ENCODE data around the gene MATK. TPM values are rescaled to one million over a fixed set of nuclear protein-coding genes. Genes with fewer than 3 reads are reported as not detected.

The MATK gene, protein sequence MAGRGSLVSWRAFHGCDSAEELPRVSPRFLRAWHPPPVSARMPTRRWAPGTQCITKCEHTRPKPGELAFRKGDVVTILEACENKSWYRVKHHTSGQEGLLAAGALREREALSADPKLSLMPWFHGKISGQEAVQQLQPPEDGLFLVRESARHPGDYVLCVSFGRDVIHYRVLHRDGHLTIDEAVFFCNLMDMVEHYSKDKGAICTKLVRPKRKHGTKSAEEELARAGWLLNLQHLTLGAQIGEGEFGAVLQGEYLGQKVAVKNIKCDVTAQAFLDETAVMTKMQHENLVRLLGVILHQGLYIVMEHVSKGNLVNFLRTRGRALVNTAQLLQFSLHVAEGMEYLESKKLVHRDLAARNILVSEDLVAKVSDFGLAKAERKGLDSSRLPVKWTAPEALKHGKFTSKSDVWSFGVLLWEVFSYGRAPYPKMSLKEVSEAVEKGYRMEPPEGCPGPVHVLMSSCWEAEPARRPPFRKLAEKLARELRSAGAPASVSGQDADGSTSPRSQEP
- total RNA-seq (2022; extraction: Qiagen RNA extraction; ENCODE audit: low read depth): 0.94 to 1.8 TPM (median 1.2 TPM) in 5 replicates

DNA sequence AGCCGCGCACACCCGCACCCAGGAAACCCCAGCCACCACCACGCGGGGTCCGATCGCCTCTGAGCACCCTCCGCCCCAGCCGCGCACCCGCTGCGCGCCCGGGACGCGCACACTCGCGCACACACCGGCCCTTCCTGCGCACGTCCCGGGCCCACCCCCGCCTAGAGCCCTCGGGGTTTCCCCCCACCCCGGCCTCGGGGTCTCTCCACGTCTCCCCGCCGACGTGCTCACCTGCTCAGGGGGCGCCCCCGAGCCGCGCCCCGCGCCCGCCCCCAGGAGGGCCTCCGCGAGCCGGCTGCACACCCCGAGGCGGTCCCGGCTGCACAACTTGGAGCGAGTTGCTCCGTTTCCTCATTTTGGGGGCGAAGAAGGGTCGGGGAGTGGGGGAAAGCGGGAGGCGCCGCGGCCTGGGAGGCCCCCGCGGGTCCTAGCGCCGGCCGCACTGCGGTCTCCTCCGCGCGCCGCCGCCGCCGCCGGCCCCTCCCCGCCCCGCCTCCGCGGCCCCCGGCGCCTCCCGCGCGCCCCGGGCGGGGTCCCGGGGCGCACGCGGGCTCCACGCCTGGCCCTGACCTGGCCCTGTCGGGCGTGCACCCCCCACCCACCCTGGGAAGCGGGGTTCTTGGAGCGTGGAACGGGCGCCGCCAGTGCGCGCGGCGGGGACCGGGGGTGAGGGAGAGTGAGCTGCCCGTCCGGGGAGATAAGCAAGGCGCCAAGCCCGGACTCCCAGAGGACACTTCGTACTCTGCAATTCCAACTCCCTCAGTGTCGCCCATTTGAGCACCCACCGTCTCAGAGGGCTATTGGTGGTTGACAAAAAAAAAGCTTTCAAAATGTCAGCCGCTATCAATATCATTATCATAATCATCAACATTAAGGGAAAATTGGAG is at the start of gene MATK:
TSS of gene MATK (minus strand) at position 444 of the 887 bp plus-strand sequence. CDS start 1,246 bp downstream, outside the sequence.

DNA sequence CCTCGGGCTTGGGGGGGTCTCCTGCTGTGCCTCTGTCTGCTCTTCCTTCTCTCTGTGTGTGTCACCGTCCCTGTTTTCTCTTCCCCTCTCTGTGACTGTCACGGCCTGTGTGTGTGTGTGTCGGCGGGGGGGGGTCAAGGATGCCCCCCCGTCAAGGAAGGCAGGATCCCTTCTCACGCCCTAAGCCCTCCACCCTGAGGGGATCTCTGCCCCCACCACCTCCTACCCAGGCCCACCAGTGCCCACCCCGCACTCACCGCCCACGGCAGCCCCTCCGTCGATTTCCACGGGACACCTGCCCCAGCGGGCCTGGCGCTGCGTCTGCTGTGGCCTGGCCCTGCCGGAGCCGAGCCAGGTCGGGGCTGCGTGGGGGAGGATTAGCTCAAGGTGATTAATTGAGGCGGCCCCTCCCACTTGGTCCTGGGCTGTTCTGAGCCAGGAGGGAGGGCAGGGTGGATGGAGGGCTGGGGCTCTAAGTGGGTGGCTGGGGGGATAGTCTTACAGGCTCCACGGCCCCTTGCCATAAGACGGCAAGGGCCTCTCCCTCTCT is 14.2 kb downstream of the MATK start, which contains the start of gene RAX2:
TSS of gene RAX2 (minus strand) at position 323 of the 550 bp plus-strand sequence. CDS start 486 bp downstream, outside the sequence.

DNA sequence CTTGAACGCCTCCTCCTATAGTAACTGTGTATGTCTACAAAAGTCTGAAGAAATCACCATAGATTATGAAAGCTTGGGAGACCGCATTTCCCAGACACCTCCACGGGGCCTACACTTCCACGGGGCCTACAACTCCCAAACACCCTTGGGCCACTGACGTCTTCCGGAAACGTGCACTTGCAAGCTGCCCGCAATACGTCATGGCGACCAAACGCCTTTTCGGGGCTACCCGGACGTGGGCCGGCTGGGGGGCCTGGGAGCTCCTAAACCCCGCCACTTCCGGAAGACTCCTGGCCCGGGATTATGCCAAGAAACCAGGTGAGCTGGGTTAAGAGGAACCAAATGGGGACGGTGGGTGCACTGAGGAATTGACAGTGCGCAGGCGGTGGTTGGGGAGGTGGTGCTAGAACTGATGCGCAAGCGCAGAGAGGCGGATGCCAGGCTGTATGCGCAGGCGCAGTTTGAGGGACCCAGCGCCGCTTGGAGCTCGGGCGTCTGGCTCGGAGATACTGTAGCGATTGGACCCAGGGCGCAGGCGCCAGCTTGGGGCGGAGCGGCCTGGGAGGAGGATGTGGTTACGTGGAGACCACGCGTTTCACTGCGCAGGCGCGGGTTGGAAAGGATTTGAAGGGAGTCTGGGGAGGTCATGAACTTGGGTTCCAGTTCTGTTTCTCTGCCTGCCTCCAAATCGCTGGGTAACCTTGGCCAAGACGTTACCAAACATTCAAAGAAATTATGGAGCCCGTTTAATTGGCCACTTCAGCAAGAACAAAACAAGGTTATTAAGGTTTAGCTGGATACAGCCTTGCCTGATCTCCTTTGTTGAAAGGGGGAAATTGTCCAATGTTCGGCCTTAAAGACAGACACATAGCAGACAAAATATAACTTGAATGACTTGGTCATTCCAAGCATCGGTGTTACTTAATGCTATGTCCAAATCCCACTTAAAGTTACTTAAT is 23.4 kb downstream of the MATK start, which contains the start of gene MRPL54:
TSS of gene MRPL54 (plus strand) at position 182 of the 959 bp plus-strand sequence. CDS start at position 201, 19 bp downstream.

DNA sequence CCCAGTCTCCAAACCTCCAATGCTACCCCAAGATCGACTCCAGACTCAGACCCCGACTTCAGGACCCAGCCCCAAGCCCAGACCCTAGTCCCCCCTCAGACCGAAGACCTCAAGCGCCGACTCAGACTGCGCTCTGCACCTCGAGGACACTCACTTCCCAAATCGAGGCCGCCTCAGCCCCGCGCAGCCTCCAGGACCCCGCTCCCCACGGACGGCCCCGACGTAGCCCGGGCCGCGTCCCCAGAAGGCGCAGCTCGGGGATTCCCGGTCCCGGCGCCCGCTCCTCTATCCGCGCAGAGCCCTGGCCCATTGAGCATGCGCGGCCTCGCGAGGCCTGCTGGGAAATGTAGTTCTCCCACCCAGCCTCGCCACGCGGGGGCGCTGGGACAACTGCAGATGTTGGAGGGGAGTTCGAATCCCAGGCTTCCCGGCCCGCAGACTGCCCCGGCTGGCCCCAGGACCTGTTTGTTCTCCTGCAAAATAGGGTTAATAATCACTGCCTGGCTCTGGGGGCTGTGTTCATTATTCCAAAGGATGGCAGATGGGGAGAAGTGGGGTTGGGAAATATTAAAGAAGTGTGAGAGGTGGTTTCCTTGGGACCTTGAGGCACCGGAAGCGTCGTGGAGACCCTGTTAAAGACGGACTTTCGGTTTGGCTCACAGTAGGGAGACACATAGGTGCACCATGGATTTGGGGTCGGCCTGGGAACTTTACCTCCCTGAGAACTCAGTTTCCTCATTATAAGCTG is 24.6 kb downstream of the MATK start, which contains the start of gene APBA3:
TSS of gene APBA3 (minus strand) at position 311 of the 748 bp plus-strand sequence. CDS start 1,428 bp downstream, outside the sequence.

Other genes starting within 250 kb of the MATK start
- not detected in 5 replicates for gene TEKTIP1, start 247.2 kb downstream of the MATK start, total RNA-seq (2022; extraction: Qiagen RNA extraction; ENCODE audit: low read depth)
- gene MFSD12, start 228.8 kb downstream of the MATK start, total RNA-seq (2022; extraction: Qiagen RNA extraction; ENCODE audit: low read depth): 115 to 157 TPM (median 152 TPM) in 5 replicates
- 46.3 to 67.7 TPM (median 63.2 TPM) in 5 replicates for gene HMG20B, start 213.4 kb downstream of the MATK start, total RNA-seq (2022; extraction: Qiagen RNA extraction; ENCODE audit: low read depth)
- 0.27 to 0.42 TPM (median 0.31 TPM) in 5 replicates for gene GIPC3, start 200.9 kb downstream of the MATK start, total RNA-seq (2022; extraction: Qiagen RNA extraction; ENCODE audit: low read depth)
- gene TBXA2R, start 179.5 kb downstream of the MATK start, total RNA-seq (2022; extraction: Qiagen RNA extraction; ENCODE audit: low read depth): 0.74 to 1.2 TPM (median 0.99 TPM) in 5 replicates
- 12.6 to 19.7 TPM (median 17.5 TPM) in 5 replicates for gene CACTIN, start 159.6 kb downstream of the MATK start, total RNA-seq (2022; extraction: Qiagen RNA extraction; ENCODE audit: low read depth)
- gene PIP5K1C, start 85.9 kb downstream of the MATK start, total RNA-seq (2022; extraction: Qiagen RNA extraction; ENCODE audit: low read depth): 9.9 to 13.2 TPM (median 12.1 TPM) in 5 replicates
- 0.49 to 1.3 TPM (median 0.90 TPM) in 5 replicates for gene TJP3, start 78.0 kb downstream of the MATK start, total RNA-seq (2022; extraction: Qiagen RNA extraction; ENCODE audit: low read depth)
- 8.6 to 13.1 TPM (median 12.1 TPM) in 5 replicates for gene APBA3, start 24.7 kb downstream of the MATK start, total RNA-seq (2022; extraction: Qiagen RNA extraction; ENCODE audit: low read depth)
- 64.2 to 84.4 TPM (median 68.8 TPM) in 5 replicates for gene MRPL54, start 23.7 kb downstream of the MATK start, total RNA-seq (2022; extraction: Qiagen RNA extraction; ENCODE audit: low read depth)
- gene RAX2, start 14.2 kb downstream of the MATK start, total RNA-seq (2022; extraction: Qiagen RNA extraction; ENCODE audit: low read depth): not detected in 5 replicates
- gene ZFR2, start 82.7 kb upstream of the MATK start, total RNA-seq (2022; extraction: Qiagen RNA extraction; ENCODE audit: low read depth): 0.21 TPM in 1 of 5 replicates, not detected in the others
- 0.05 to 0.43 TPM (median 0.13 TPM) in 5 replicates for gene ATCAY, start 94.3 kb upstream of the MATK start, total RNA-seq (2022; extraction: Qiagen RNA extraction; ENCODE audit: low read depth)
- not detected in 5 replicates for gene NMRK2, start 146.7 kb upstream of the MATK start, total RNA-seq (2022; extraction: Qiagen RNA extraction; ENCODE audit: low read depth)
- gene DAPK3, start 184.7 kb upstream of the MATK start, total RNA-seq (2022; extraction: Qiagen RNA extraction; ENCODE audit: low read depth): 41.5 to 46.1 TPM (median 43.6 TPM) in 5 replicates
- 859 to 1,088 TPM (median 1,044 TPM) in 5 replicates for gene EEF2, start 199.1 kb upstream of the MATK start, total RNA-seq (2022; extraction: Qiagen RNA extraction; ENCODE audit: low read depth)
- gene PIAS4, start 221.4 kb upstream of the MATK start, total RNA-seq (2022; extraction: Qiagen RNA extraction; ENCODE audit: low read depth): 13.7 to 16.9 TPM (median 15.9 TPM) in 5 replicates